HTR-8/SVneo (cell line): ENCODE results near the gene STX12.
"Not testable (repeated sequence)": the region's sequence is repeated elsewhere in the genome, so short reads cannot be mapped to it uniquely, and the experiment has no call there.

Source experiments
- DNase-seq: peaks from one replicate; pipeline ENCODE4 v3.0.0; 2011; ENCODE audit warnings: low spot score, mixed read lengths; ENCODE audit not compliant: insufficient read length
- FAIRE-seq: peaks from 2 replicates; lab custom pipeline; 2011; peaks lifted over from hg19 to GRCh38; lab: Jason Lieb, UNC

Gene STX12

GRCh38 chr1:27823784-27824183 lies 50.8 kb downstream of the STX12 start:
- no peak for DNase-seq
- FAIRE-seq: no peak

- no peak for FAIRE-seq
- DNase-seq: no peak
Measured at GRCh38 chr1:27824411-27824810, 51.4 kb downstream of the STX12 start.

- not testable (repeated sequence) for FAIRE-seq, DNase-seq
Measured at GRCh38 chr1:27829339-27829960, 56.4 kb downstream of the STX12 start.

GRCh38 chr1:27830621-27831440 lies 57.8 kb downstream of the STX12 start, which contains the start of gene PPP1R8:
TSS of gene PPP1R8 (plus strand) at chr1:27830782. CDS start at chr1:27830836, 54 bp downstream.
- FAIRE-seq: no peak

GRCh38 chr1:27831568-27832410 lies 58.8 kb downstream of the STX12 start:
- DNase-seq: no peak
- FAIRE-seq: no peak

More at GRCh38 chr1:27830621-27831440, 57.8 kb downstream of the STX12 start, which contains the start of gene PPP1R8:
- peak; percentile 89 for DNase-seq

GRCh38 chr1:27832762-27833161 lies 59.7 kb downstream of the STX12 start:
- no peak for FAIRE-seq
- no peak for DNase-seq

- FAIRE-seq: no peak
Measured at GRCh38 chr1:27833470-27833869, 60.5 kb downstream of the STX12 start.

GRCh38 chr1:27835046-27835445 lies 62.0 kb downstream of the STX12 start:
- FAIRE-seq: no peak

More at GRCh38 chr1:27833470-27833869, 60.5 kb downstream of the STX12 start:
- no peak for DNase-seq

GRCh38 chr1:27835501-27835900 lies 62.5 kb downstream of the STX12 start:
- no peak for FAIRE-seq
- no peak for DNase-seq

More at GRCh38 chr1:27835046-27835445, 62.0 kb downstream of the STX12 start:
- no peak for DNase-seq

- DNase-seq (no peak), FAIRE-seq (no peak)
Measured at GRCh38 chr1:27849951-27850350, 76.9 kb downstream of the STX12 start.

- FAIRE-seq (no peak), DNase-seq (no peak)
Measured at GRCh38 chr1:27855085-27855484, 82.1 kb downstream of the STX12 start.

- DNase-seq (no peak), FAIRE-seq (no peak)
Measured at GRCh38 chr1:27856561-27857343, 83.7 kb downstream of the STX12 start.

- FAIRE-seq, DNase-seq: not testable (repeated sequence)
Measured at GRCh38 chr1:27857552-27857951, 84.5 kb downstream of the STX12 start.

GRCh38 chr1:27858072-27858948 lies 85.3 kb downstream of the STX12 start:
- FAIRE-seq: no peak
- DNase-seq: peak; percentile 75

GRCh38 chr1:27858949-27859576 lies 86.0 kb downstream of the STX12 start:
- FAIRE-seq (no peak), DNase-seq (no peak)

GRCh38 chr1:27861436-27861835 lies 88.4 kb downstream of the STX12 start:
- DNase-seq (no peak), FAIRE-seq (no peak)

GRCh38 chr1:27862004-27862403 lies 89.0 kb downstream of the STX12 start:
- no peak for DNase-seq
- no peak for FAIRE-seq
